Kidney (tissue), 14 donors: ENCODE results near the gene FAM53A. TPM values are rescaled to one million over a fixed set of nuclear protein-coding genes. Genes with fewer than 3 reads are reported as not detected.

Source experiments
- DNase-seq, 5 donors: peaks; one replicate each; pipeline ENCODE4 v3.0.0-alpha.2; 2013 to 2020
- FAIRE-seq: peaks from 2 replicates; lab custom pipeline; 2012; peaks lifted over from hg19 to GRCh38; lab: Jason Lieb, UNC
- H3K27ac ChIP-seq, 2 donors: one replicate each; pipeline ENCODE4 v1.7.0; 2013; ENCODE audit warnings: low read depth in 2 of 2, low read length in 2 of 2, inconsistent platforms in 1 of 2
- H3K27me3 ChIP-seq: one replicate; pipeline ENCODE4 v1.7.1; 2013; ENCODE audit warnings: low read length, inconsistent platforms; ENCODE audit not compliant: control insufficient read depth, insufficient read depth
- H3K36me3 ChIP-seq, 3 donors: one replicate each; pipeline versions ENCODE4 v1.7.0 to v1.7.1; 2013; ENCODE audit warnings: low read length in 3 of 3, control low read depth in 1 of 3, inconsistent platforms in 1 of 3; ENCODE audit not compliant: insufficient read depth in 3 of 3, control insufficient read depth in 2 of 3
- H3K4me1 ChIP-seq, 3 donors: one replicate each; pipeline versions ENCODE4 v1.7.0 to v1.7.1; 2013; ENCODE audit warnings: low read length in 3 of 3, inconsistent platforms in 1 of 3, low read depth in 1 of 3; ENCODE audit not compliant: control insufficient read depth in 2 of 3, insufficient read depth in 2 of 3
- H3K4me3 ChIP-seq, 3 donors: one replicate each; pipeline versions ENCODE4 v1.7.0 to v1.8.1; 2013; ENCODE audit warnings: low read length in 3 of 3, control low read depth in 1 of 3, inconsistent platforms in 1 of 3
- H3K9ac ChIP-seq, 3 donors: one replicate each; pipeline versions ENCODE4 v1.7.0 to v1.7.1; 2013; ENCODE audit warnings: low read length in 3 of 3, control low read depth in 1 of 3, inconsistent platforms in 1 of 3
- H3K9me3 ChIP-seq, 3 donors: one replicate each; pipeline versions ENCODE4 v1.7.0 to v1.7.1; 2013; ENCODE audit warnings: low read length in 3 of 3, control low read depth in 1 of 3, inconsistent platforms in 1 of 3; ENCODE audit not compliant: control insufficient read depth in 2 of 3, insufficient read depth in 1 of 3
- CTCF ChIP-seq: IDR thresholded peaks from 3 replicates; pipeline ENCODE4 v1.5.1; 2012; ENCODE audit warnings: mild to moderate bottlenecking, moderate library complexity, borderline replicate concordance; ENCODE audit not compliant: insufficient read depth; ENCODE audit errors: extremely low read depth
- intact Hi-C: fragments of 100-400 bp; cut with DNase I; formaldehyde crosslinking; loops from one replicate; pipeline ENCODE4 v1.11.1; 2022
- polyA plus RNA-seq: library from polyadenylated mRNA; stranded (reverse); fragments of 350-450 nt; fragmentation: Illumina TruSeq; extraction: RNeasy Lipid Tissue Mini Kit (QIAGEN cat#74804); gene quantifications from one replicate; pipeline ENCODE4 v1.2.3, GENCODE V29; 2014; ENCODE audit warnings: low read depth, low replicate concordance; ENCODE audit not compliant: insufficient read depth
- total RNA-seq: library from RNA; stranded (reverse); fragmentation: NEBNext Ultra II Directional; extraction: Animal tissue kit (Norgen Biotek cat#: 25700); gene quantifications from one replicate; pipeline ENCODE4 v1.2.1, GENCODE V29; 2021
- donor health status: control.
- donor health status: control.
- donor health status: control.
- donor health status: control.
- donor health status: control.
- donor health status: DM: yes; HTN: yes; CAD: no.
- donor health status: Normal renal cell carcinoma (clear cell type).

FAM53A gene
- total and polyA plus RNA-seq, 2 donors from 2014 or later, result 1.2 to 2.9 TPM

- DNase-seq (no peak), FAIRE-seq (no peak)
- no peak overlapping the region for H3K4me3 ChIP-seq
- no peaks in the 10 kb centered on the region for H3K27me3 ChIP-seq
- no peaks in the 10 kb centered on the region for H3K36me3 ChIP-seq
- intact Hi-C loops, result no loop called here
- peaks cover 0 to 3% (median 0%) of the 10 kb centered on the region in 3 donors for H3K9me3 ChIP-seq
- TF ChIP-seq CTCF, result no peak
- no peak overlapping the region for H3K27ac ChIP-seq
- H3K4me1 ChIP-seq, result no peaks in the 10 kb centered on the region
- H3K9ac ChIP-seq, result no peak overlapping the region
Observed at GRCh38 chr4:1647432-1647831, 36.7 kb downstream of the FAM53A start.

- no peak overlapping the region for H3K27ac ChIP-seq
- TF ChIP-seq CTCF, result no peak
- no peaks in the 10 kb centered on the region for H3K9me3 ChIP-seq
- H3K9ac ChIP-seq, result no peak overlapping the region
- no peak overlapping the region for H3K4me3 ChIP-seq
- intact Hi-C loops, result no loop called here
- DNase-seq (peak in 1 of 5 donors; percentile 22), FAIRE-seq (no peak)
- no peaks in the 10 kb centered on the region for H3K27me3 ChIP-seq
- H3K4me1 ChIP-seq, result no peaks in the 10 kb centered on the region
- no peaks in the 10 kb centered on the region for H3K36me3 ChIP-seq
Observed at GRCh38 chr4:1646690-1647089, 37.4 kb downstream of the FAM53A start.

GRCh38 chr4:1644891-1645657 is 39.0 kb downstream of the FAM53A start:
- H3K27ac ChIP-seq, result no peak overlapping the region
- no peaks in the 10 kb centered on the region for H3K27me3 ChIP-seq
- no peaks in the 10 kb centered on the region for H3K9me3 ChIP-seq
- no peak overlapping the region for H3K4me3 ChIP-seq
- DNase-seq, result peak; percentile 73 to 87 (median 80)
- H3K36me3 ChIP-seq, result no peaks in the 10 kb centered on the region
- no peak for FAIRE-seq
- peaks cover 0 to 3% (median 0%) of the 10 kb centered on the region in 3 donors for H3K4me1 ChIP-seq
- no peak for TF ChIP-seq CTCF
- H3K9ac ChIP-seq, result no peak overlapping the region
- intact Hi-C loops, result no loop called here
